Activated CD4-positive, alpha-beta T cell treated with anti-CD3 and anti-CD28 coated beads for 4 hours (primary cell): ENCODE results near the gene THSD4.

ENCODE experiments used
- DNase-seq, 2 donors: peaks; one replicate each; pipeline ENCODE4 v3.0.0-alpha.2; 2020

Gene THSD4

DNA sequence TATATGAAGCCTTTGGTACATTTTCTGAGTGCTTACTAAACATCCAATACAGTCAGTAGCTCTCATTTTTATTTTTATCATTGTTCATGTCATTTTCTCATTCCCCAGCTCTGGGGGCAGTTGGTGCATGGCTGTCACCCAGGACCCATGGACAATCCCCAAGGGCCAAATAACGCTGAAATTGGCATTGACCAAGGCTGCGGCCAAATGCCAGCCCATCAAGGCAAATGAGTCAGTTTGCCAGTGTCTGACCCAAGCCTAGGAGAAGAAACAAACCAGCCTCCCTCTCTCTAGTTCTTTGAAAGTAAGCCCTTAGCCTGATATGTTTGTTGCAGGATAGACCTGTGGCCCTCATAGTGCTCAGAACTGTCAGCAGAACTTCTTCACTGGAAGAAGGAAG lies 219.2 kb downstream of the THSD4 start:
- no peak for DNase-seq

DNA sequence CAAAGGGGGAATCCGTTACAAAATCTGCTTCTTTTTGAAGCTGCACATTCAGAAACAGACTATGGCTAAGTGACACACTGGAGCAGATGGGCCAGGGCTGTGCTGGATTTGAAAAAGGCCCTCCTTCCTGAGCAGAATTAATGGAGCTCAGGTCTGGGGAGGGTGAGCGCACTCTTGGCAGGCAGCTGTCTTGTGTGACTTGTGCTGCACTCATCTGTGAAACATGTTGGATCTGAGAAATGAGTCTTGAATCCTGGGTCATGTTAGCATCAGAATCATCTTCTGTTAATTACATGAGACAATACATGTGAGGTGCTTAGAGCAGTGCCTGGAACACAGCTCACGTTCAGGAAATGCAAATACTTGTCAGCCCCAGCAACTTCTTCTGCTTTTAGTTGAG lies 219.6 kb downstream of the THSD4 start:
- no peak for DNase-seq

DNA sequence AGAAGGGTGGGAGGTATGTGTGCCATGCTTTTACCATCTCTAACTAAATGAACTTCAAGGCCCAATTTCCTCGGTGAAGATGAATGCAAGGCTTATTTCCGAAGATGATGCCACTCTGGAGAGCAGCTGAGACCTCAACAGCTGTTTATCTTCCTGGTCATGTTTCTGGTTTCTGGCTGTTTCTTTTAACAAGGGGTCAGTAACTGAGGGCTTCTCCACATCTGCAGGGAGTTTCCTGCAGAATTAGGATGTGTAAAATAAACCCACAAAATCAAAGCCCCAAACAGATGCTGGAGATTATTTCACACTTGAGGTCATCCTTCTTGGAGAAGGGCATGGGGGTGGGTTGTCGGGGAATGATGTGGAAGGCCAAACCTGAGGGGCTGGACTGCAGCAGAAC lies 220.3 kb downstream of the THSD4 start:
- no peak for DNase-seq

DNA sequence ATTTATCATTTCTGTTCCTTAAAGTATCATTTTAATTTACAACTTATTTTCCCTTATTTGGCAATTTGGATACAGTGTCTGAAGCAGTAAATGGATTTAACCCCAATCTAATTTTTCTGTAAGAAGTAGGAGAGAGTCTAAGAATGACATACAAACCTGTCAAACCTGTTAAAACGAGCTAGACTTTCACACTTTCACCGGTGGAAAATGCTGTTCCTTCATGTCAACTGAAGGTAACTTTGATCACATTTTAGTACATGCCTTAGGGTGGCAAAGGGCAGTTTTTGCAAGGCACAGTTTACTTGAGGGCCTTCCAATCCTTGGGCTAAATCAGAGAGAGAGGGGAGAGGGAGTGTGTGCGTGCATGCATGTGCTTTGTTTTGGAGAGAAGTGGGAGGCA lies 221.4 kb downstream of the THSD4 start:
- no peak for DNase-seq

DNA sequence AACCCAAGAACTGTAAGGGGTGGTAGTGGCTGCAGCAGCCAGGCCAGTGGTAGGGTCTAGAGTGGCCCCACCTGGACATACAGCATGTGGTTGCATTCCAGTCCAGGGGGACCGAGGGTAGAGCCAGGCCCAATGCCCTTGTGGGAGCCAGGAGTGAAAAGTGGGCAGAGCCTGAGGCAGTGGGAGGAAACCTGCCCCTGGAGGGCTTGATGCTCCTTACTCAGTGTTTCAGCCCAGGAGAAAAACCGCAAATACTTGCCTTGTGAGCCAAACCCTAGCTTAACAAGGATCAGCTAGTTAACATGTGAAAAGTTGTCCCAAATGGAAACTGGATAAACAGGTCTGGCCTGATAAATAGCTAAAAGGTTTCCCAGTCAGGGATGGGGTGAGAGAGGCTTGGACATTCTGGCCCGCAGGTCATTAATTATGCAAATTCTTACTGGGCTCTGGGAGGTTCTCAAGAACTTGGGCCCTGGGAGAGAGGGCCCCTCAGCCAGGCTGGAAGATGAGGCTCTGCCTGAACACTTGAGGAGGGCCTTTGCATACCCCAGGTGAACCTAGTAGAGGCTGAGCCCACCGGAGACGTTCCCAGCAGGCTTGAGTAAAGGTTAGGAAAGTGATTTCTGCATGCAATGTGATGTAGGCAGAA lies 222.1 kb downstream of the THSD4 start:
- DNase-seq = no peak

DNA sequence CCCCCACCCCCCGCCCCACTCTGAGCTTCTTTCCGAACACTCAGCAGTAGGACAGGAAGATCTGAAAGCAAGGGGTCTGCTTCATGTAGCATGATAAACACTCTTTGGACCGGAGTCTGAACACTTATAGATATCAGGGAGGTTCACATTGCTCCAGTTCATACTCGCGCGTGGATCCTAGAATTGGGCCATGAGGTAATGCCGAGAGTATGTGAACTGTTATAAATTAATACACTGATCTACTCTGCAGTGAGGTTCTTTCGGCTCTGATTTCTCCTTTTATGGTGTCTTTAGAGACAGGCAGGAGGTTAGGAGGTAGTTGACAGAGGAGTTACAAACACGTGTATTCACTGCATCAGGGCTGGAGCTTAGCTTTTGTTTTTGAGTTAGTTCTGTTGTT lies 223.0 kb downstream of the THSD4 start:
- DNase-seq = no peak

DNA sequence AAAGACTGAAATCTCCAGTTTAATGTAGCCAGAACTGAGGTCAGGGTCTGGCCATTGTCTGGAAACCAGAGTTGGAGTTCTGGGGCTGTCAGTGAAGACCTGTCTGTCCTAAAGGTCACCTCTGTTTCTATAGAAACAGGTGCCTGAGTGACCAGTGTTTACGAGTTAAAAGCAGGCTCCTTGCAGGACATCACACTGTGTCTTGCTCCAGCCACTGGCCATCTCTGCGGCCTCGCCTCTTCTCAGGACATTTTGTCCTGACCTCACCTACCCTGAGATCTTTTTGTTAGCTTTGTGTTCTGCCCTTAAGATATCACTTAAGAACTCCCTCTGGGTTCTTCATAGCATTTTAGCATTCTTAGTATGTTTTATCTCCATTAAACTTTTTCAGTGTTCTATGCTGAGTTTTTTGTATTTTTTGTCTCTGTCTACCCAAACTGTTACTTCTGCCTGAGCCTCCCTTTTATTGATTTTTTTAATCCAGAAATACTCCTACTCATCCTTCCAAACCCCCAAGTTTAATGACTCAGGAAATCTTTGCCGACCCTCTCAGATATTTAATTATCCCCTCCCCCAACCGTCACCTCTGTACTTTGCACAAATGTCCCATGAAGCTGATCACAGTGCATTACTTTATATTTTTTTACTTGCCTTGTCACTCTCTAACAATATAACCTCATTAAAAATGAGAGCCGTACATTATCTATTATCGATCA lies 223.7 kb downstream of the THSD4 start:
- no peak for DNase-seq

DNA sequence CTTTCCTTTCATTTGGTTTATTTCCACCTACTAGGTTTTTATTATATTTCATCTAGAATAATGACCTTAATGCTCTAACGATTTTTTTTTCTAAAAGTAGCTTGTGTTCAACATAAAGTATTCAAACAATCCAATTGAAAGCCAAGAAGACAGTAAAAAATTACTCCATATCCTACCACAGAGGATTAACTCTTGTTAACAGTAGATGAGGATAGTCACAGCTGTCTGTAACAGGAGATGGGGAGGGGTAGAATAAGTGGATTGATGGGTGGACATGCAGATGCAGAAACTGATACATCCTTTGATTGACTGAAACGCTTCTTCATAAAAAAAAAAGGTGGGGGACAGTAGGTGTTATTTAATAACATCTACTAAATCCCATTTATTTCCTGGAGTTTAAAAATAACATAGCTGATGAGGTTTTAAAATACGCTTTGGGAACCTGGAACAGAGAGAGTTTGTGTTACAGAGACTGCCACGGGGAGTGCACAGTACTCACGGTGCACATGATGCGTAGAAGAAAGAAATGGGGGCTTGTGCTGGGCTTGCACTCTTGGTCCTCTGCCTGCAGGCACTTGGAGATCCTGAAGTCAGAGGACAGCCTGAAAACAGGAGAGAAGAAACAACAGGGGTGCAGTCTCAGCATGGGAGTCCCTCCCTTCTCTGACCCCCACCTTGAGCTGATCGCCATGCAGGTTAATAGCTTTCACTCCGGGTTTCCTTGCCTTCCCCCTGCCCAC lies 226.7 kb downstream of the THSD4 start:
- no peak for DNase-seq

DNA sequence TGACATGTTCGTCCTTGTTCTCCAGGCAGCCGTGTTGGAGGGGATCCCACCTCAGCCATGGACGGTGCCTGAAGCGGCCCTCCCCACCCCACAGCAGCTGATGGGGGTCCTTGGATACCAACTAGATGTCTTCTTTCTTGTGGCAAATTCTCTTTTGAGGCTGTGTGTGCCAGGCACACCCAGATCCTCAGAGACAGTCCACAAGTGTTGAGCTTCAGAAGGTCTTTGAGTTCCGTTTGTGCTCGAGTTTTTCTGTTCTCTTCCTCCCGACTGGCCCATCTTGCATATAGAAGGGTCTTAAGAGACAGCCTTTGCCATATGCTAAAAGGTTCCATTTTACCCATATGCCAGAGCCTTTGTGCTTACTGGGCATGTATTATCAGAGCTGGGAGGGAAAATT lies 227.4 kb downstream of the THSD4 start:
- DNase-seq = no peak

DNA sequence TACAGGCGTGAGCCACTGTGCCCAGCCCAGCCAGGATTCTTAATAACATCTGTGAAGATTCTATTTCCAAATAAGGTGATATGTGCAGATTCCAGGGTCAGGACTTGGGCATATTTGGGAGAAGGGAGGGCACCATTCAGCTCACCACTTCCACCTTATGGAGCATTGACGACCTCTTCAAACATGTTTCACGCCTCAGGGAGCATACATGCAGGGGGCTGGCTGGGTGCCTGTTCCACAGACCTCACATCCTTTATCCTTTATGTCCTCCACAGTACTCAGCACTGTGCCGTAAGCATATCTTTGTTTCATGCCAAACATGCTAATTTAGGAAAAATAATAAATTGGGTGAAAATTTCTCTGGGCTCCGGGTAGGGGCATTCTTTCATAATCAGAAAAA lies 229.0 kb downstream of the THSD4 start:
- no peak for DNase-seq

DNA sequence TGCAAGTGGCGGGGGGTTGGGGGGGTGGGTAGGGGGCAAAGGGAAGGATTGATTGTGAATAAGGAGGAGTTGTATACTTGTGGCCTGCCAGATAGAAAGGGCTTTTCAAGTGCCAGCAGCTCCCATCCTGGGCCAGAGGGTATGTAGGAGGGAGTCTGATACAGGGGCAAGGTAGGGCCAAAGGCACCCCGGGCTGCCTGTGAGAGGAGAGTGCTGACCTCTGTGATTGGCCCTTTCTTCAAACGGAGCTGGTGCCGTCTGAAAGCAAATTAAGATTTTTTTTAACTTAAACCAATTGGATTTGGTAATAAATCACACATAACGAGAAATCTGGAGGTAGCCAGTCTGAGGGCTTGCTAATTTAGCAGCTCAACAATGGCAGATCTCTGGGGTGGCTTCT lies 229.9 kb downstream of the THSD4 start:
- DNase-seq = no peak

DNA sequence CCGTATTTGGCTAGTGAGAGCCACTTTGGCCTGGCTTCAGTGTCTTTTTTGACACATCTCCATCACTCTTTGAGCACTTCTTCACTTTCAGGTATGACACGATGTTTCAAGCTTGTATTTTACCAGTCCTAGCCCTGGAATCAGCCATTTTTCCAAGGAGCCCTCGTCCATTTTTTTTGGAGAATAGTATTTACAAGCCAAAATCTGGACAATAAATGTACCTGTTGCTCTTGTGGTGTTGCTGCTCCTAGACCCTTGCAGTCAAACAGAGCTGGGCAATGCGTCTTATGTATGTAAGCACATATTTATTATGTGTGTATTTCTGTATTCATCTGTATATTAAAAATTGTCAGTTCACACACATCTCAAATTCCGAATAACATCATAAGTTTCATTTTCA lies 231.2 kb downstream of the THSD4 start:
- no peak for DNase-seq

DNA sequence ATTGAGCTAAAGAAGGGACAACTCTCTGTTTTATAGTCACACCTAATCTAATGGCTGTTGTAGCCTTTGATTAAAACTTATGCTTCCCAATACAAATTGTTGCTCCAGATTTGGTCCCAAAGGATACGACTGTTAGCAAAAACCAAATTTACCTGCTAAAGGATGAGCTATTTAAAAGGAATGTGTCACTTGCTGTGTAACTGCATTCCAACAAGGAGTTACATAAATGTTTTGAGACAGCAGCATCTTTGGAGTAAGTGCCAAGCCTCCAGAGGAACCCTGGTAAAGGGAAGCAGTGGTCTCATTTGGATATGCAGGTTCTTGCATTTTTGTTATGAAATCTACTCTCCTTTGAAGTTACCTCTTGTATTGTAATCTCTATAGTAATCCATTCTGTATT lies 233.3 kb downstream of the THSD4 start:
- DNase-seq = no peak

DNA sequence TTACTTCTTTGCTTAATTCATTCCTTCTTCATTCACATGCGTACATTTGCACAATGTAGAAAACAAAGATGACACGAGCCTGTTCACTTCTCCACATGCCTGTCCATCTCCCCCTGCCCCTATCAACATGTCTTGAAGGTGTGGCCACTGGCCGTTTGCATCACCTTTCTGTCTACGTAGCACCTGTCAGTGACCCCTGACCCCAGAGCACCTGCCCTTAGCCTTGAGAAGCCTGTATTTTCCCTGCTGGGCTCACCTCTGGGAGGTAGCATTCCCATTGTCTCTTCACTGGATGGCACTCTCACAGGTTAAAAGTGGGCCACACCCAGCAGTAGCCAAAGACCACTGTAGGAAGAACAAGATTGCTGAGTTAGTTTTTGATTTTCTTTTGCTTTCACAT lies 234.1 kb downstream of the THSD4 start:
- no peak for DNase-seq

DNA sequence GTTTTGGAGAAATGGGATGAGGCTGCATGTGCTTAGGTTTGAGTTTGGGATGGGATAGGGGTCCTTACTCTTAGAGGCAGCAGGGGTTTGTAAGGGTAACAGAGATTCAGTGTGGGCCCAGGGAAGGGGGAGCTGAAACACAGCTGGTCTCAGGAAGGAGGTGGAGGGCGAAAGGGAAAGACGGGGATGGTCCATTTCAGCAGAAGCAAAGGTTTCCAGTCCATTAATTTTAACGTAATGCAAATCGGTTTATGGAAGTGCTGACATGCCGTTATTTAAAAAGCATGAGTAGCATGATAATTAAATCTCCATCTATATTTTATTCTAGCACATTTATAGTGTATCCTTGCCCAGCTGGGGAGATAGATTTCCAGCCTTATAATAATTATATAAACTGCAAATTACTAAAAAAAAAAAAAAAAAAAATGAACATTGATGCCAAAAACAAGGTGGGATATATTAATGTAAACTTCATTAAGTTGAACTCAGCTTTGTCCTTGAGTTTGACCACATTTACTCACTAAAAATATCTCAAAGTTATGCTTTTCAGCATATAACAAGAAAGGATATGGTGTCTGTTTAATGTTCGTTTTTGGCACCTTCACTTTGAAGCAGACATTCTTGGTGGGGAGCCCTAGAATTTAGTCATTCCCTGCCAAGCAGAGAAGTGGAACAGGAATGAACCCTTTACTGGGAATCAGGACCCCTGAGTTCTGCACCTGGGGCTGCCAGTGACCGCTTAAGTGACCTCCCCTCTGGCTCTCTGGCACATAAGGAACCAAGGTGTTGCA lies 234.7 kb downstream of the THSD4 start:
- DNase-seq = no peak

DNA sequence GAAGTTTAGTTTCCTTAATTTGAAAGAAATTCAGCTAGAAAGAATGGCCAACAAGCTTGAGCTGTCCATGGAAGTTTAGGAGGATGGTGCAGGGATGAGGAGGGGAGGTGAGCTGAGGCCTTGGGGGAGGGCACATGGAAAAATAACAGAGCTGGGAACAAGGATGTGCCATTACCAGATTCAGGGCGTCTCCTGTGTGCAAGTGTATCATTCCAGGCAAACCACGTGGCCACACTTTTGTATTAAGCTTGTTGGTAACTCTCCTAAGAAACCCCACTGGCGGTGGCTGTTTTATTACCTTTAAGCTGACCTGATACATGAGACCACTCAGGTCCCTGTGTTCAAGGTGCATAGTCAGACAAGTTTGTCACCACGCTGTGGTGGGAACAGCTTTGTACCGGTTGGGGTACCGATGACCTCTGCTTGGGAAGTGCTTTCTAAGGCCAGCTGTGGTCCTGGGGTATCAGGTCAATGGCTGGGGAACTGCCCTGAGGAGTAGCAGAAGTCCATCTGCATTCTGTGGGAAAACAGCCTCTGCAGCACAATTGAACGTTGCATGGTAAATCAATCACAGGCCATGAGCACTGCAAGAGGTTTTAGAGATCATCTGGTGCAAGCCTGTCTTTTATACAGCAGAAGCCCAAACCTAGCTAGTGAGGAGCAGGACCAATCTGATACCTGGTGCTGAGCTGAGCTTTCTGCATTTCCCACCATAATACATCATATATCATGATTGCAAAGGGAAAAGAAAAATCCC lies 235.5 kb downstream of the THSD4 start:
- DNase-seq = no peak

DNA sequence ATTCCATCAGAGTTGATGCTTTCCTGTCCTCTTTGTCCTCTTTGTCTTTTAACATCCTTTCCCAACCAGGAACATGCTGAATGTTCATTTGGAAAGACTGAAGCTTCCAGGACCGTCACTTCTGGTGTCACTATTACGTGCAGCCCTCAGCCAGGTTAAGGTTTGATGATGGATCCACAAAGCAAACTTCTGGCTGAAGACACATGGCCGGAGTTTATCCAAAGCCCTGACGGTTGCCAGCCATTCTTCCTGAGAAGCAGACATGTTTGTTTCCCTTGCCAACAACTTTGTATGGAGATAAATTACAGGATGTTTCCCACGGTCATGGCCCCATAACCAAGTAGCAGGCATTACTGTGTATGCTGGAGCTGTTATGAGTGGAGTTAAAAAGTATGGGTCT lies 236.9 kb downstream of the THSD4 start:
- no peak for DNase-seq

DNA sequence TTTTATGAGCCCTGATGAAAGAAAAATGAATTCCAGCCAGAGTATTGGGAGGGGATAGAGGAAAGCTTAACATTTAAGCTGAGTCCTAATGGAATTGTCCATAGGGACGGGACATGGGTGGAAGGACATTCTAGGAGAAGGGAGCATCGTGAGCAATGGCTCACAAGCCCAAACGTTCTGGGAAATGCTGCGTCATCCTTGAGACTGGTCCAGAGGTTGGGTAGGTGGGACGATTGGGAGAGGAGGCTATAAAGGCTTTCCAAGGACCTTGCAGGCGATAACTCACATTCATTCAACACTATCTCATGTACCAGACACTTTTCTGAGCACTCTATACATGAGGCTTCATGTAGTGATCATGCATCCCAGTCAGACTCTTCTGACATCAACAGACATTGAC lies 237.5 kb downstream of the THSD4 start:
- DNase-seq = no peak

DNA sequence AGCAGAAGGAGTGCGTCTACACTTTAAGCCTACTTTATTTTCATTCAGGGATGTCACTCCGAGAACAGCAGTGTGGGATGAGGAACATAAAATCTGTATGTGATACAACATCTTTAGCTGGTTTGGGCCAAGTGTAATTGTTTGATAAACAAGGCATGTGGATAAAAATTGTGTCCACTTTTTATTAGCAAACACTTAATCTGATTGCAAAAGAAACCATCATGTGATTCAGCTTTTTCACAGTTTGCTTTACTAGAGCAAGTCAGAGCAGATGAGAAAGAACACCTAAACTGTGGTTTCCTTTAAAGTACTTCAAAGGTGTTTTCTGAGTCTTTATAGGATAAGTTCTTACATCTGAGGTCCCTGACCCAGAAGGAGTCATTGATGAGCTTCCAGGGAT lies 237.9 kb downstream of the THSD4 start:
- no peak for DNase-seq

DNA sequence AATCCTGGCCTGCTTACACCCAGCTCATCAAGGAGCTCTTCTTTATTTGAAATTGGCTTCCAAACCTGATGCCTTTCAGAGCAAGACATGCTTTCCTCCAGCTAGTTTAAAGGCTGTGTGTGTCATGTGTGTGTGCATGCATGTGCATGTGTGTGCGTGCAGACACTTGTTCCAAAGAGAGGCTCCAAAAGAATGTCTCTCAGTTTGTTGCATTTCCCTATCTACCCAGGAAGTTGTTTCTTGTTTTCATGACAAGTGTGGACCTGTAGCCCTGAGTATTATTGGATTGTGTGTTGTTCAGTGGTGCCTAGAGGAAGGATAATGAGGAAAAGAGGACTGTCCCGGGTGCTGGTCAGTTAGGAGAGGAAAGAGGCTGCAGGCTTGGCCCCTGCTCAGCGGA lies 240.0 kb downstream of the THSD4 start:
- no peak for DNase-seq

DNA sequence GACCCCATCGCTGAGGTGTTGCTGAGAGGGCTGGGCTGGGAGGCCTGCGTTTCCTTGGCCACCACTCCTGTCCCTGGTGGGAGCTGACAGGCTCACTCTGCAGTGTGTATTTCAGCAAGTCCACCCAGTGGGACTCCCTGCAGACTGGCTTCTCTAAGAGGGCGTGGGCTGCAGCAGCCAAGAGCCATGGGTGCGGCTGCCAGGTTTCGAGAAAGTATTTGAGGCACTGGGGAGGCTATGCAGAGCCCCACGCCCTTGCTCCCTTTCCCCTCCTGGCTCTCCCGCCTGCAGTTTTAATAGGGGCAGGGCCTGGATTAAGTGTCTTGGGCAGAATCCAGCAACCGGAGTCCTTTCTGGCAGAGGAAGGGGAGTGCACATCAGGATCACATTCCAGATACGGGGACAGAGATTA lies 242.1 kb downstream of the THSD4 start:
- DNase-seq = no peak

DNA sequence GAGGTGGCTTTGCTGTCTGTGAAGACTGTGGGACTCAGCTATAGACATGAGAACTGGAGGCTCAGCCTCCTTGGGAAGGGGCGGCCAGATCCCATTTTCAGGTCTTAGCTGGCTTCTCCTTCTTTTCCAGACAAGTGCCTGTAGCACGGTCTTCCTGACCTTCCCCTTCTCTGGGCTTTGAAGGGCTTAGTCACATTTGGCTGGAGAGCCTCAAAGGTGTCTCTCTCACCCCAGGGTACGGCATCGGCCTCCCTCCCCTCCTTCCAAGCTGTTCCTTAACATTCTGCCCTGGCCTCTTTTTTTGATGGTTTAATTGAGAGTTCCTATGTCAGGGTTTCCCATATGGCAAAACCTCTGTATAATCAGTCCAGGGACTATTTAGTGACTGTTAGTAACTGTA lies 242.7 kb downstream of the THSD4 start:
- DNase-seq = no peak

DNA sequence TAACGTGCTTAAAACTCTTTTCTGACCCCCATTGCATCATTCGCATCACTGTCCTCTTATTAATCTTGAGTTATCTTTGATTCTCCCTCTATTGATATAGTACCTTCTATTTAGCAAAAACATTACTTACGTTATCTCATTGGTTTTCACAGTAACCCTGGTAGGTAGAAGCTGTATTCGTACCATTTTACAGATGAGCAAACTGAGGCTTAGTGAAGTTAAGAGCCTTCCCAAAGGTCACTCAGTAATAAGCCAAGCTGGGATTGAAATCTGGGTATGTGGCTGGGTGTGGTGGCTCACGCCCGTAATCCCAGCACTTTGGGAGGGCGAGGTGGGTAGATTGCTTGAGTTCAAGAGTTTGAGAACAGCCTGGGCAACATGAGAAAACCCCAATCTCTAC lies 244.0 kb downstream of the THSD4 start:
- no peak for DNase-seq
